EH (cell line): Measurements from ENCODE around the gene NEK8.
"Not testable (repeated sequence)": the region's sequence is repeated elsewhere in the genome, so short reads cannot be mapped to it uniquely, and the experiment has no call there.

Experiments
- DNase-seq: peaks from one replicate; pipeline ENCODE4 v3.0.0-alpha.2; 2015; ENCODE audit warnings: low read depth

NEK8 gene

DNA sequence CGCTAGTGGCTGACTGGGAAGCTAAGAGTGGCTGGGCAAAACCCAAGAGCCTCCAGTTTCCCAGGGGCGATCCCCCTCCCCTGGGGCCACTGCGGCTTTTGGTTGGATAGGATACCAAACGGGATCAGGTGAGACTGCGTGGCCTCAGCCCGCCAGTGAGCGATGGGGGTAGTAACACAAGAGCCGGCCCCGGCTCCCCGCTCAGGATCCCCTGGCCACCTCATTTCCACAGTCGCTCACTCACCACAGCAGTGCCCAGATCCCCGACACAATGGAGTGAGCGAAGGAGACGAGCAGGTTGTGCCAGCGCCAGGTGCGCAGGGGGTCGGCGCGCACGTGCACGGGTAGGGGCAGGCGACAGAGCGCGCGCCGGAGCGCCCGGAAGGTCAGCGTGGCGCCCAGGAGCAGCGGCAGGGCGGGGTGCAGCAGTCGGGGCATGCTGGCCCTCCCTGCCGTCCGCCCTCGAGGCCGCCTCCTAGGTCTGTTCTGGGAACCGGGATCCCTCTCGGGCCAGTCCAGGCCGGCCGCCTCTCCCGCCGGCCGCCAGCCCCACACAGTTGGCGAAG, 2.8 kb upstream of the NEK8 start:
- DNase-seq: peak; percentile 88

DNA sequence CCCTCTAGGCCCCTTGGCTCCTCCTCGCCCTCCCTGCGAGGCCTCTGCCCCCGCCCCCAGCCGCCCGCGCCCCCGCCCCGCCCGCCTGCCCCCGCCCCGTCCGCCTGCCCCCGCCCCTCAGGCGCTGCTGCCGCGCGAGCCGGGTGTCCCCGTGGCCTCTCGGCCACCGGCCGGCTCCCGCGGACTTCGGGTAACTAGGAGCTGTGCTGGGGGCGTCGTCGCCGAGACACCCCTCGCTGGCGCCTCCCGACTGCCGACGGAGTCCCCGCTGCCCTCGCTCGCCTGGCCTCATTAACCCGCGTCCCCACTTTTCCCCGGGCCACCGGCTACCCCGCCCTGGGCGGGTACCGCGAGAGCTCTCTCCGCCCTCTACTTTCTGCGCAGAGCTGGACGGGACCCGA, 2.4 kb upstream of the NEK8 start, which contains the start of gene TLCD1:
TSS of gene TLCD1 (minus strand) at position 8 of the 401 bp plus-strand sequence. CDS start 136 bp downstream, outside the sequence.
- peak; percentile 73 for DNase-seq

DNA sequence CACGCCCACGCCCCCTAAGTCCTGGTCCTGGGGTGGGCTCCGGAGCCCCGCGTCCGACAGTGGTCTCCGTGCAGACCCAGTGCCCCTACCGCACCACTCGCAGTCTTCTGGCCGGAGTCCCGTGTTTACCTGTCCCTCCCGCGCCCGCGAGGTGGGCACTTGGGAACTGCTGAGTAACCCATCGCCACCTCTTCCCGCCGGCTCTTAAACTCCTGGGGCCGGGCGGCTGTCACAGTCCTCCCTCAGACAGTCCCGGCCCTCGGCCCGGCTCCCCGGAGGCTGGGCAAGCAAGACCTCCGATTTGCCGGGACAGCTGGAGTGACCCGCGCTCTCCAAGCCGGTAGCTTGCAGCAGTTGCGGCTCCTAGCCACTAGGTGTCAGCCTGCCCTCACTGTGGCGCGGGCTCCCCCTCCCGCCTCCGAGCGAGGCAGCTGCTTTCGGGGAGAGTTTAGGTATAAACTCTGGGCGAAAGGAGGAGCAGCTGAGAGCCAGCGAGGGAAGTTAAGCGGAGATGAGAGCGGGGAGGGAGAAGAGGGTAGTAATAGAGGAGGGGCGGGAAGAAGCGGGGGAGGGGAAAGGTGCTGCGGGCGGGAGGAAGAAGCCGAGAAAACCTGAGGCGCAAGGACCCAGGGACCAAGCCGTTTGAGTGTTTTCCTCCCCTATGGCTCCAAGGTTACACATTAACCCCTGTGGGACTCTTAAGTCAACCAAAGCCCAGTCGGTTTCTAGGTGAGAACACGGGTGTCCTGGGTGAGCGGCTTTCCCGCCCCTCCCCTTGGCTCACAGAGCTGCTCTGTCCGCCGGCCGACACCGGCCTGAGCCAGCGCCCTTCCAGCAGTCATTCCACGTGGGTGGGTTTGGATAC, 1.7 kb upstream of the NEK8 start:
- peak; percentile 92 for DNase-seq

DNA sequence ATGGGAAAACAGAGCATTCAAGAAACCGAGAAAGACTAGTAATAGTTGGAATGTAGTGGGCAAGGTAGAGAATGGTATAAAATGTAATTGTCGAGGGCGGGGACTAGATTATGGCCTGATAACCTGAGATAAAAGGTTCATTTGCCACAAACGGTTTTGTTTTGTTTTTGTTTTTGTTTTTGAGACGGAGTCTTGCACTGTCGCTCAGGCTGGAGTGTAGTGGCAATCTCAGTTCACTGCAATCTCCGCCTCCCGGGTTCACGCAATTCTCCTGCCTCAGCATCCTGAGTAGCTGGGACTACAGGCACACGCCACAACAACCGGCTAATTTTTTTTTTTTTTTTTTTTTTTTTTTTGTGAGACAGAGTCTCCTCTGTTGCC, 1.4 kb downstream of the NEK8 start:
- no peak for DNase-seq

DNA sequence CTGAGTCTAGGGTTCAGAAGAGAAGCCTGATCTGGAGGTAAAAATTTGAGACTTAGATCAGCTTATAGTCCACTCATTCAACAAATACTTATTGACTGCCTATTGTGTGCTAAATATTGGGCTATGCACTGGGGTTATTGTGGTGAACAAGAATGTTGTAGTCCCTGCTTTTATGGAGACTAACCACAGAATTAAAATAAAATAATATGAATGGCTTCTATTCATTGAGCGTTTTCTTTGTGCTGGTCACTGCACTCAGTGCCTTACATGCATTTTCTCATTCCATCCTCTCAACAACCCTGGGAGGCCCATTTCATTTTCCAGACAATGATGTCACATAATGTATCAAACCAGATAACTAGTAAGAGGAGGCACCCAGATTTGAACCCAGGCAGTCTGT, 4.8 kb downstream of the NEK8 start:
- DNase-seq: no peak

DNA sequence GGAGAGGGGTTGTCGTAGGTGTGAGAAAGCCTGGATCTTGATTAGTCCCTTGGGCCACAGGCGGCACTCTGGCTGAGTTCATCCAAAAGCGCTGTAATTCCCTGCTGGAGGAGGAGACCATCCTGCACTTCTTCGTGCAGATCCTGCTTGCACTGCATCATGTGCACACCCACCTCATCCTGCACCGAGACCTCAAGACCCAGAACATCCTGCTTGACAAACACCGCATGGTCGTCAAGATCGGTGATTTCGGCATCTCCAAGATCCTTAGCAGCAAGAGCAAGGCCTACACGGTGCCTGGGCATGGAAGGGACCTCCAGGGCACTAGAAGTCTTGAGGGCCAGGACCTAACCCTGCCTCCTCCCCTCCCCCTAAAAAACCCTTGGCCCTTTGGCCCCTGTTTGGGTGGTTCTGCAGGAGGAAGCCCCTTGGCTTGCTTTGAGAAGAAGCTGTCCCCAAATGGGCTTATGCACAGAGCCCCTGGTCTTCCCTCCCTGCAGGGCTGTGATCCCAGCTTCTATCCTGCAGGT, 6.2 kb downstream of the NEK8 start:
- no peak for DNase-seq

DNA sequence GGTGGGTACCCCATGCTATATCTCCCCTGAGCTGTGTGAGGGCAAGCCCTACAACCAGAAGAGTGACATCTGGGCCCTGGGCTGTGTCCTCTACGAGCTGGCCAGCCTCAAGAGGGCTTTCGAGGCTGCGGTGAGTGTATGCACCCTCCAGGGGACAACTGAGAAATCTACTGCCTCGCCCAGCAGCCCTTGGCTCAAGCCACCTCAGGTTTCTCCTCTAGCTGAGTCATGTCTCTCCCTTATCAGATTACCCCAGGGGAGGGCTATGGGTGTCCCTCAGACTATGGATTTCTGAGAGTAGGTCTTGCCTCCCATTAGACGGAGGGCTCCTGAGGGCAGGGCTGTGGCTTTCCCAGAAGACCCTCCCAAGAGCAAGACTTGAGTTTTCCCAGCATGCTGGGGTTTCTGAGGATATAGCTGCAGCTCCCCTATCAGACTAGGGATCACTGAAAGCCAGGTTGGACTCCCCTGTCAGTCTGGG, 6.7 kb downstream of the NEK8 start:
- peak; percentile 43 for DNase-seq

DNA sequence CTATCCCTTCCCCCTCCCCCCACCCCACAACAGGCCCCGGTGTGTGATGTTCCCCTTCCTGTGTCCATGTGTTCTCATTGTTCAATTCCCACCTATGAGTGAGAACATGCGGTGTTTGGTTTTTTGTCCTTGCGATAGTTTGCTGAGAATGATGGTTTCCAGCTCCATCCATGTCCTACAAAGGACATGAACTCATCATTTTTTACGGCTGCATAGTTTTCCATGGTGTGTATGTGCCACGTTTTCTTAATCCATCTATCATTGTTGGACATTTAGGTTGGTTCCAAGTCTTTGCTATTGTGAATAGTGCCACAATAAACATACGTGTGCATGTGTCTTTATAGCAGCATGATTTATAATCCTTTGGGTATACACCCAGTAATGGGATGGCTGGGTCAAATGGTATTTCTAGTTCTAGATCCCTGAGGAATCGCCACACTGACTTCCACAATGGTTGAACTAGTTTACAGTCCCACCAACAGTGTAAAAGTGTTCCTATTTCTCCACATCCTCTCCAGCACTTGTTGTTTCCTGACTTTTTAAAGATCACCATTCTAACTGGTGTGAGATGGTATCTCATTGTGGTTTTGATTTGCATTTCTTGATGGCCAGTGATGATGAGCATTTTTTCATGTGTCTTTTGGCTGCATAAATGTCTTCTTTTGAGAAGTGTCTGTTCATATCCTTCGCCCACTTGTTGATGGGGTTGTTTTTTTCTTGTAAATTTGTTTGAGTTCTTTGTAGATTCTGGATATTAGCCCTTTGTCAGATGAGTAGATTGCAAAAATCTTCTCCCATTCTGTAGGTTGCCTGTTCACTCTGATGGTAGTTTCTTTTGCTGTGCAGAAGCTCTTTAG, 7.6 kb downstream of the NEK8 start:
- DNase-seq: not testable (repeated sequence)

DNA sequence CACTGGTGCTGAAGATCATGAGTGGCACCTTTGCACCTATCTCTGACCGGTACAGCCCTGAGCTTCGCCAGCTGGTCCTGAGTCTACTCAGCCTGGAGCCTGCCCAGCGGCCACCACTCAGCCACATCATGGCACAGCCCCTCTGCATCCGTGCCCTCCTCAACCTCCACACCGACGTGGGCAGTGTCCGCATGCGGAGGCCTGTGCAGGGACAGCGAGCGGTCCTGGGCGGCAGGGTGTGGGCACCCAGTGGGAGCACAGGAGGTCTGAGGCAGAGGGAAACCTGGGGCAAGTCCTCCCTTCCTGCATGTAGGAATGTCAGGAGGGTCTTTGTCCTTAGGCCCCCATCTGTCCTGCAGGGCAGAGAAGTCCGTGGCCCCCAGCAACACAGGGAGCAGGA, 8.7 kb downstream of the NEK8 start:
- DNase-seq: no peak

DNA sequence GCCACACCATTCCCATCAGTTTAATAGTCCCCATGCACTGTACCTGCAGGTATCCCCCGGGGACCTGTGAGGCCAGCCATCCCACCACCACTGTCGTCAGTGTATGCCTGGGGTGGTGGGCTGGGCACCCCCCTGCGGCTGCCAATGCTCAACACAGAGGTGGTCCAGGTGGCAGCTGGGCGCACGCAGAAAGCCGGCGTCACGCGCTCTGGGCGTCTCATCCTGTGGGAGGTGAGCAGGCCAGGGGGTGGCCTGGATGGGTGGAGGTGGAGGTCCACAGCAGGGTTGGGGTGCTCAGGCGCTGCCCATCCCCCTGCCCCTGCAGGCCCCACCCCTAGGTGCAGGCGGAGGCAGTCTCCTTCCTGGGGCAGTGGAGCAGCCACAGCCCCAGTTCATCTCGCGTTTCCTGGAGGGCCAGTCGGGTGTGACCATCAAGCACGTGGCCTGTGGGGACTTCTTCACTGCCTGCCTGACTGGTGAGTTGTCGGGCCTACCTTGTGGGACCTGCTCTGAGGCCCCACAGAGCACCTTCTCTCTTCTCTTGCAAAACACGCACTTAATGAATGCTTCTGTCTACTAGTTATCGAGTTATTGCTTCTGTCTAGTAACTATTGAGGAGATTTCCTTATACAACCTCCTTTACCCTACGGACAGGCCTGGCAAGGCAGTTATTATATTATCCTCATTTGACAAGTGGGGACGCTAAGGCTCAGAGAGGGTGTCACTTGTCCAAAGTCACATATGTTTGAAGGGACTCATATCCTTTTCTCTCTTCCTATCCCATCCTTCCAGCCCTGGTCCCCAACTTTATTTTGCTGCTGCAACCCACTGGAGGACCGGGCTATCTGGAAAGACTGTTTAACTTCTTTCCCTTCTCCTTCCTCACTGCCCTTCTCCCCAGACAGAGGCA, 9.4 kb downstream of the NEK8 start:
- no peak for DNase-seq

DNA sequence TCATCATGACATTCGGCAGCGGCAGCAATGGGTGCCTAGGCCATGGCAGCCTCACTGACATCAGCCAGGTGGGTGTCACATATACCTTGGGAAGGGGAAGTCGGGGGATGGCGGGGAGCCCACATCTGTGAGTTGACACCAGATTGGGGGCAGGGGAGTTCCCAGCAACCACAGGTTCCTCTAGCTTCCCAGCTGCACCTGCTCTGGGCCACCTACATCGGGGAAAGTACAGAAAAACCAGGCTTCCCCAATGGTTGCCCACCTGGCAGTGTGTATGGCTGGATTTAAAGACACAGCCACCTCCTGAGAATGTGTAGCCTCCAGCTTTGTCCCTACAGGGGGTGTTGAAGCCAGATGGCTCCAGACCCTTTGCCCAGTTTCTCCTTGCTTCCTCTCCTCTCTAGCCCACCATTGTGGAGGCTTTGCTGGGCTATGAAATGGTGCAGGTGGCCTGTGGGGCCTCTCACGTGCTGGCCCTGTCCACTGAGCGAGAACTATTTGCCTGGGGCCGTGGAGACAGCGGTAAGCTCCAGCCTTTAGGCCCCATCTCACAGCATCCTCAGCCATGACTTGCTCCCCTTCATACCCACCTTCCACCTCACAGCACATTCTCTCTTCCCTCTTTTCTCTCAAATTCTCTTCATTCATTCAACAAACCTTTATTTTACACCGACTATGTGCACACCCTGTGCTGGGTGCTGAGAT, 10.2 kb downstream of the NEK8 start:
- DNase-seq: no peak

DNA sequence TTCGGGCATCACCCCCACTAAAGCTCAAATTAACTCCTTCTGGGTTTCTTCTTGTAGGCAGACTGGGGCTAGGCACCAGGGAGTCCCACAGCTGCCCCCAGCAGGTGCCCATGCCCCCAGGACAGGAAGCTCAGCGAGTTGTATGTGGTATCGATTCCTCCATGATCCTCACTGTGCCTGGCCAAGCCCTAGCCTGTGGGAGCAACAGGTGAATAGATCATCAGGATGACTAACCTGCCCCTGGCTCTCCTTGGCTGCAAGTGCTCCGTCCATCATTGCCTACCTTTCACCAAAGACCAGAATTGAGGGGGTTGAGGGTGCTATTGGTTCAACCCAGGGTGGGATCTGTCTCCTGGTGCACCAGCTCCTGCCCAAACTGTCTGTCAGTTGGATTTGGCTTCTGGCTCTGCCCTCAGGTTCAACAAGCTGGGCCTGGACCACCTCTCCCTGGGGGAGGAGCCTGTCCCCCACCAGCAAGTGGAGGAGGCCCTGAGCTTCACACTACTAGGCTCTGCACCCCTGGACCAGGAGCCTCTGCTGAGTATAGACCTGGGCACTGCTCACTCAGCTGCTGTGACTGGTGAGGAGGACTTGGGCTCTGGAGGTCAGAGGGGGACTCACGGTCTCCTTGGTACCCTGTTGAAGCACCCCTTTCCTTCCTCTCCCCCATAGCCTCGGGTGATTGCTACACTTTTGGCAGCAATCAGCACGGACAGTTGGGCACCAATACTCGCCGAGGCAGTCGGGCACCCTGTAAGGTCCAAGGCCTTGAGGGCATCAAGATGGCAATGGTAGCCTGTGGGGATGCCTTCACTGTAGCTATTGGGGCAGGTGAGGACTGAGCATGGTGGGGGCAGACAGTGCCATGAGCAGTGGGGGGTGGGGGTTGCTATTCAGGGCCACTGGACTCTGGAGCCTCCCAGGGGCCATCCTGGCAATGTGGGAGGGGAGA, 12.1 kb downstream of the NEK8 start:
- DNase-seq: no peak

DNA sequence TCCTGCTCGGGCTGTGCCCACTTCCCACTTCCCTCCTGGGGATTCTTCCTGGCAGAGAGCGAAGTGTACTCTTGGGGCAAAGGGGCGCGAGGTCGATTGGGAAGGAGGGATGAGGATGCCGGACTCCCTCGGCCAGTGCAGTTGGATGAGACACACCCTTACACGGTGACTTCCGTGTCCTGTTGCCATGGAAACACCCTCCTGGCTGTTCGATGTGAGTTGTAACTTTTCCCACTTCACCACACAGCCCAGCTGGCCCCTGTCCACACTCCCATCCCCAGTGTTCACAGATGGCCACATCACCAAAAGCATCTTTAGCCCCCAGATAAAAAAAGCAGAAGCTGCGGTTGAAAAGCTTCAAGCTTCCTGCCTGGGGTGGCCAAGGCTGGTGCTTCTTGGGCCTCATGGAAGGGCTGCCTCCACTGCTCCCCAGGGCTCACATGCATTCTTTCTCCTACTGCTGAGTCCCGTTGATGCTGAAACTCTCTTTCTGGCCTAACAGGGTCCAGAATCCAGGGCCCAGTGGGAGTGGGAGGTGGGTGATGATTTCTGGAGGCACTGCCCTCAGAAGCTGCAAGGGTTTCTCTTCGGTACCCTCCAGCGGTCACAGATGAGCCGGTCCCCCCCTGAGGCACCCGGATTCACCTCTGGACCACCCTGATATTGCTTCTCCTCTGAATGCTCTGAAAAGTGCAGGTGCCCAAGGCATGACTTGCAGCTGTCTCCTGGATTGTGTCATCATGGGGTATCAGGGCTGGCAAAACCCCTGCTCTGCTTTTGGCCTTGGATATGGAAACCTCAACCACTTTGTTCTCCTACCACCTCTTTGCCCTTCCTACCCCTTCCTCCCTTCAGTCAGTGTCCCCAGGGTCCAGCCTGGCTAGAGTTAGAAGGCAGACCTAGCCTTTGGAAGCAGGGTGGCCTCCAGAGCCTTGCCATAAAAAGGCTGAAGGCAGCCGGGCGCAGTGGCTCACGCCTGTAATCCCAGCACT, 13.1 kb downstream of the NEK8 start:
- no peak for DNase-seq

DNA sequence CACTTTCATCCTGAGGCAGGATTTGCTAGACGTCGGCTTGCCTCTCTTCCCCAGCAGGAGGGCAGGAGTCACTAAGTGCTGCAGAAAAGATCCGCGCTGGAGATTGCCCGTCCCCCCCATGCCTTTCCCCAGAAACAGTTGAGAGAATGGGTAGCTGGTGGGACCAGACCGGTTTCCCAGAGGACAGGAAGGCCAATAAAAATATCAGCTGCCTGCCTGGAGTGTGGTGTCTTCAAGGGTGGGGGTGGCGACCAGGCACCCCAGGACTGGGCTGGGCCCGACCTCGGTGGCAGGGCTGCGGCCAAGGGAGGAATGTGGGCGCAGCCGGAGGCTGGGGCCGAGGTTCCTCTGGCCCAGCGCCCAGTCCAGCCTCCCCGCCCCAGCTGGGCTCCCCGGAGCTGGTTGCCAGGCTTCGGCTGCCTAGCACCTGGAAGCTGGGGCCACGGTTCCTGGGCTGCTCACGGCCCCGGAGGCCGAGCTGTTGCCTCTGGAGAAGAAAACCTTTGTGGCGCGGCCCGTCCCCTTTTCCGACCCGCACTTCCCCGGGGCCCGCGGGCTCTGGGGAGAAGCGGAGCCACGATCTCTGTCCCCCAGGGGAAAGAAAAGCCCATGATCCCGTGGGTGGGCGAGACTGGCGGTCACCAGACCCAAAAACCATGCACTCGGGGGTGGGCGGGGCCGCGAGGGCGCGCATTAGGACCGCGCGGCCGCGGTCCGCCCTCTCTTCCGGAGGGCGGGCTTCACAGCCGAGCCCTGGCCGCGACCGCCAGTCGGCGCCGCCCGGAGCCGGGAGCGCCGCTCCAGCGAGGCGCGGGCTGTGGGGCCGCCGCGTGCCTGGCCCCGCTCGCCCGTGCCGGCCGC, 14.9 kb downstream of the NEK8 start, which contains the start of gene TRAF4:
TSS of gene TRAF4 (plus strand) at position 769 of the 861 bp plus-strand sequence. CDS start 102 bp downstream, outside the sequence.
- peak; percentile 96 for DNase-seq

DNA sequence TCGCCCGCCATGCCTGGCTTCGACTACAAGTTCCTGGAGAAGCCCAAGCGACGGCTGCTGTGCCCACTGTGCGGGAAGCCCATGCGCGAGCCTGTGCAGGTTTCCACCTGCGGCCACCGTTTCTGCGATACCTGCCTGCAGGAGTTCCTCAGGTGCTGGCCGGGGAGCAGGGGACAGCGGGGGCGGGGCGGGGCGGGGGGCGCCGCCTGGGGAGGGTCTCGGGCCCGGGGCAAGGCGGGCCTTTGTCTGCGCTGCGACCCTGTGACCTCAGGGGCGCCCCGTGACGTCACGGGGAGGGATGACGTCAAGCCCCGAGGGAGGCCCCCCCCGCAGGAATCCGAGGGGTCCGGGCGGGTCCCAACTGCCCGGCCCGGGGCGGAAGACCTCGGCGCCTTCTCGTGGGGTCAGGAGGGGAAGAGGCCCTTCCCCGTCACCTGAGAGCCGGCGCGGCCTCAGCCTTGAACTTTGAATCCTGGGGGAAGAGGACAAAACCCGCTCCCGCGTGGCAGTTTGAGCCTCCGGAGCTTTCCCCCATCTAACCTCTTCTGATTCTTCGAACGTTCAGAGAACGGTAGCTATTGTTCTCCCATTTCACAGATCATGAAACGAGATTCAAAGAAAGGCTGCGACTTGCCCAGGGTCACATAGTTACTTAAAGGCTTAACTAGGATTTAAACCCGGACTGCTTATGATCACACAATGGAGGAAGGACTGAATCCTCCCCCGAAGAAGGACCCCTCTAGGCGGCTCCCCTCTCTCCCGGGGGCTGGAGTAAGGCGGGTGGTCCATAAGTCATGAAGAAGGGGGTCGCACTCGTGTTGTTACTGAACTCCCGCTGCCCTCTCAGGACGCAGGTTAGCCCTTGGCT, 15.8 kb downstream of the NEK8 start:
- DNase-seq: peak; percentile 48
